ENCODE data around the gene BABAM2. TPM values are rescaled to one million over a fixed set of nuclear protein-coding genes. Genes with fewer than 3 reads are reported as not detected.

Gene BABAM2
- total and polyA plus RNA-seq, 9 of the 15 experiments (the other 6 are each of a cell fraction or from before 2014, with no cell fraction given): 10.9 to 37.4 (median 25.6) TPM

- TF ChIP-seq, protein P1, sequence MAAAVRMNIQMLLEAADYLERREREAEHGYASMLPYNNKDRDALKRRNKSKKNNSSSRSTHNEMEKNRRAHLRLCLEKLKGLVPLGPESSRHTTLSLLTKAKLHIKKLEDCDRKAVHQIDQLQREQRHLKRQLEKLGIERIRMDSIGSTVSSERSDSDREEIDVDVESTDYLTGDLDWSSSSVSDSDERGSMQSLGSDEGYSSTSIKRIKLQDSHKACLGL (CRISPR knock-in tag; IDR thresholded peaks at IDR 0.05; ENCODE audit: borderline replicate concordance, poor library complexity, severe bottlenecking): no peak
- TF ChIP-seq, protein P2, sequence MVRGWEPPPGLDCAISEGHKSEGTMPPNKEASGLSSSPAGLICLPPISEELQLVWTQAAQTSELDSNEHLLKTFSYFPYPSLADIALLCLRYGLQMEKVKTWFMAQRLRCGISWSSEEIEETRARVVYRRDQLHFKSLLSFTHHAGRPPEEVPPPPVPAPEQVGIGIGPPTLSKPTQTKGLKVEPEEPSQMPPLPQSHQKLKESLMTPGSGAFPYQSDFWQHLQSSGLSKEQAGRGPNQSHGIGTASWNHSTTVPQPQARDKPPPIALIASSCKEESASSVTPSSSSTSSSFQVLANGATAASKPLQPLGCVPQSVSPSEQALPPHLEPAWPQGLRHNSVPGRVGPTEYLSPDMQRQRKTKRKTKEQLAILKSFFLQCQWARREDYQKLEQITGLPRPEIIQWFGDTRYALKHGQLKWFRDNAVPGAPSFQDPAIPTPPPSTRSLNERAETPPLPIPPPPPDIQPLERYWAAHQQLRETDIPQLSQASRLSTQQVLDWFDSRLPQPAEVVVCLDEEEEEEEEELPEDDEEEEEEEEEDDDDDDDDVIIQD (CRISPR knock-in tag; IDR thresholded peaks at IDR 0.05): no peak
- TF ChIP-seq, protein P3, sequence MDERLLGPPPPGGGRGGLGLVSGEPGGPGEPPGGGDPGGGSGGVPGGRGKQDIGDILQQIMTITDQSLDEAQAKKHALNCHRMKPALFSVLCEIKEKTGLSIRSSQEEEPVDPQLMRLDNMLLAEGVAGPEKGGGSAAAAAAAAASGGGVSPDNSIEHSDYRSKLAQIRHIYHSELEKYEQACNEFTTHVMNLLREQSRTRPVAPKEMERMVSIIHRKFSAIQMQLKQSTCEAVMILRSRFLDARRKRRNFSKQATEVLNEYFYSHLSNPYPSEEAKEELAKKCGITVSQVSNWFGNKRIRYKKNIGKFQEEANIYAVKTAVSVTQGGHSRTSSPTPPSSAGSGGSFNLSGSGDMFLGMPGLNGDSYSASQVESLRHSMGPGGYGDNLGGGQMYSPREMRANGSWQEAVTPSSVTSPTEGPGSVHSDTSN (CRISPR knock-in tag; IDR thresholded peaks at IDR 0.05; ENCODE audit: low read depth): no peak
- TF ChIP-seq, protein P3 (tag; conservative IDR thresholded peaks at IDR 0.05; ENCODE audit: low read depth): no peak
- TF ChIP-seq ZNF785 (CRISPR knock-in tag; IDR thresholded peaks at IDR 0.05) (no peak), SMAD1 (IDR thresholded peaks at IDR 0.05; ENCODE audit: low read depth, low read length, partially characterized antibody) (no peak), PHB2 (IDR thresholded peaks at IDR 0.05; ENCODE audit: low read depth) (no peak), LEF1 (IDR thresholded peaks at IDR 0.05) (no peak), ZNF124 (CRISPR knock-in tag; IDR thresholded peaks at IDR 0.05) (no peak), HDAC1 (IDR thresholded peaks at IDR 0.05) (no peak), THRAP3 (IDR thresholded peaks at IDR 0.05; ENCODE audit: borderline replicate concordance) (no peak), ZNF644 (tag; IDR thresholded peaks at IDR 0.05; ENCODE audit: low read depth) (no peak), GTF3C2 (IDR thresholded peaks at IDR 0.05; ENCODE audit: borderline replicate concordance, extremely low read depth, insufficient read length) (no peak), CHD4 (IDR thresholded peaks at IDR 0.05; ENCODE audit: insufficient read depth, insufficient replicate concordance, low read depth, low read length, poor library complexity, severe bottlenecking) (no peak), SIN3B (IDR thresholded peaks at IDR 0.05; ENCODE audit: low read depth) (no peak), MEF2D (tag; conservative IDR thresholded peaks at IDR 0.05; ENCODE audit: low read depth) (no peak), AFF4 (CRISPR knock-in tag; IDR thresholded peaks at IDR 0.05) (no peak)
These were observed 119.2 kb downstream of the BABAM2 start (continued) for GRCh38 chr2:28009732-28010131.
